Measurements from ENCODE around the gene OMA1.

DNA sequence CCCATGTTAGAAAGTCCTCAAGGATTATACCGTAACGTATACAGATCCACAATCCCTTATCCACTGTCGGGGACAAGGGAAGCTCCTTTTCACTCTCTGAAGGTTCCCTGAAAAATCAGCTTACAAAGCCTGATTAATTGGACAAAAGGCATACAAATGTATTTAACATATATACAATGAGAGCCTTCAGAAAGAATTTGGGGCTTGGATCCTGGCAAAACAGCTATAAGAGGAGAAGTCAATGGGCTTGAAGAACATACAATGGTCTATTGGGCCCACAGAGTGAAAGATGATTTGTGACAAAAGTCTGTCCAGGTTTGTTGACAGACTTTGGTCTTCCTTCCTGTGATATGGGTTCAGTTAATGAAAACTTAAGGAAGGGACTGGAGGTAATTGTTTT is 19.8 kb upstream of the OMA1 start:
- TF ChIP-seq, protein P1, sequence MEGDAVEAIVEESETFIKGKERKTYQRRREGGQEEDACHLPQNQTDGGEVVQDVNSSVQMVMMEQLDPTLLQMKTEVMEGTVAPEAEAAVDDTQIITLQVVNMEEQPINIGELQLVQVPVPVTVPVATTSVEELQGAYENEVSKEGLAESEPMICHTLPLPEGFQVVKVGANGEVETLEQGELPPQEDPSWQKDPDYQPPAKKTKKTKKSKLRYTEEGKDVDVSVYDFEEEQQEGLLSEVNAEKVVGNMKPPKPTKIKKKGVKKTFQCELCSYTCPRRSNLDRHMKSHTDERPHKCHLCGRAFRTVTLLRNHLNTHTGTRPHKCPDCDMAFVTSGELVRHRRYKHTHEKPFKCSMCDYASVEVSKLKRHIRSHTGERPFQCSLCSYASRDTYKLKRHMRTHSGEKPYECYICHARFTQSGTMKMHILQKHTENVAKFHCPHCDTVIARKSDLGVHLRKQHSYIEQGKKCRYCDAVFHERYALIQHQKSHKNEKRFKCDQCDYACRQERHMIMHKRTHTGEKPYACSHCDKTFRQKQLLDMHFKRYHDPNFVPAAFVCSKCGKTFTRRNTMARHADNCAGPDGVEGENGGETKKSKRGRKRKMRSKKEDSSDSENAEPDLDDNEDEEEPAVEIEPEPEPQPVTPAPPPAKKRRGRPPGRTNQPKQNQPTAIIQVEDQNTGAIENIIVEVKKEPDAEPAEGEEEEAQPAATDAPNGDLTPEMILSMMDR (IDR thresholded peaks at IDR 0.05) = no peak
- TF ChIP-seq POLR2A (IDR thresholded peaks at IDR 0.05) (no peak), EP300 (IDR thresholded peaks at IDR 0.05) (no peak)

All from ovary (tissue), 3 donors.